Endodermal cell (in vitro differentiated cells): Measurements from ENCODE around the gene SPATA1. TPM values are rescaled to one million over a fixed set of nuclear protein-coding genes. Genes with fewer than 3 reads are reported as not detected.

Experiments
- DNase-seq: peaks from one replicate; pipeline ENCODE4 v3.0.0-alpha.2; 2017
- H3K27ac ChIP-seq: 2 replicates; pipeline ENCODE4 v1.5.1; 2013; ENCODE audit warnings: mild to moderate bottlenecking, low read depth, low read length, moderate library complexity
- H3K27me3 ChIP-seq: 2 replicates; pipeline ENCODE4 v1.6.1; 2013; ENCODE audit warnings: mild to moderate bottlenecking, low read length, moderate library complexity; ENCODE audit not compliant: insufficient read depth, control insufficient read depth, poor library complexity, severe bottlenecking
- H3K36me3 ChIP-seq: 2 replicates; pipeline ENCODE4 v1.7.0; 2013; ENCODE audit warnings: mild to moderate bottlenecking, low read length, moderate library complexity; ENCODE audit not compliant: control insufficient read depth, insufficient read depth
- H3K4me1 ChIP-seq: one replicate; pipeline ENCODE4 v1.7.0; 2013; ENCODE audit warnings: low read length; ENCODE audit not compliant: control insufficient read depth, insufficient read depth
- H3K4me3 ChIP-seq: 2 replicates; pipeline ENCODE4 v1.5.1; 2013; ENCODE audit warnings: mild to moderate bottlenecking, low read length, moderate library complexity
- H3K9ac ChIP-seq: 2 replicates; pipeline ENCODE4 v1.6.1; 2013; ENCODE audit warnings: mild to moderate bottlenecking, low read length, moderate library complexity; ENCODE audit not compliant: poor library complexity, severe bottlenecking; ENCODE audit errors: extremely low read depth
- H3K9me3 ChIP-seq: 2 replicates; pipeline ENCODE4 v1.6.1; 2013; ENCODE audit warnings: mild to moderate bottlenecking, low read length, moderate library complexity; ENCODE audit not compliant: control insufficient read depth
- H3K27ac Mint-ChIP-seq: 2 replicates; pipeline ENCODE4 v1.8.0; 2020; ENCODE audit warnings: mixed read lengths
- H3K27me3 Mint-ChIP-seq: 2 replicates; pipeline ENCODE4 v1.8.0; 2021; ENCODE audit warnings: mild to moderate bottlenecking, mixed read lengths; ENCODE audit not compliant: insufficient read depth
- H3K36me3 Mint-ChIP-seq: 2 replicates; pipeline ENCODE4 v1.8.0; 2020; ENCODE audit warnings: low read depth, mixed read lengths
- H3K4me1 Mint-ChIP-seq: 2 replicates; pipeline ENCODE4 v1.8.0; 2020; ENCODE audit warnings: mixed read lengths
- H3K4me3 Mint-ChIP-seq: 2 replicates; pipeline ENCODE4 v1.8.0; 2020; ENCODE audit warnings: mild to moderate bottlenecking, moderate library complexity, mixed read lengths
- H3K9me3 Mint-ChIP-seq: 2 replicates; pipeline ENCODE4 v1.8.0; 2020; ENCODE audit warnings: mild to moderate bottlenecking, mixed read lengths
- CTCF ChIP-seq: fragments of 200-600 bp; sonication (generic); conservative IDR thresholded peaks from 2 replicates; pipeline ENCODE4 v1.5.0; 2021; ENCODE audit warnings: antibody characterized with exemption, mild to moderate bottlenecking
- WGBS, 2 experiments: methylation state at CpG; one replicate each; pipeline versions ENCODE4 v1.1.5 to v1.1.7; 2013; ENCODE audit warnings: missing lambda C conversion rate in 2 of 2, mixed read lengths in 1 of 2; ENCODE audit not compliant: insufficient coverage in 1 of 2, insufficient read length in 1 of 2; 5-methylcytosine and 5-hydroxymethylcytosine counted together
- total RNA-seq, 2 donors: library from RNA; stranded (reverse); fragmentation: NEBNext Ultra II Directional in 1 of 2; extraction: Animal tissue kit (Norgen Biotek cat#: 25700) in 1 of 2; gene quantifications; 2 replicates in 1 of 2; 3 replicates in 1 of 2; pipeline ENCODE4 v1.2.1, GENCODE V29; 2021

Gene SPATA1
- total RNA-seq, 2 donors from 2014 or later = 0.55 to 1.6 TPM

GRCh38 chr1:84541679-84542078 is 35.5 kb downstream of the SPATA1 start:
- Histone ChIP-seq H3K36me3 (no peaks in the 10 kb centered on the region), H3K27ac (no peak overlapping the region), H3K27me3 (no peaks in the 10 kb centered on the region), H3K9ac (no peak overlapping the region), H3K4me3 (no peak overlapping the region), H3K9me3 (no peaks in the 10 kb centered on the region), H3K4me1 (no peaks in the 10 kb centered on the region)
- WGBS, 2 experiments = 79 to 93% methylated on average over 3 to 4 of the region's 4 CpGs
- no peak overlapping the region for H3K27ac Mint-ChIP-seq
- peak; percentile 61 for TF ChIP-seq CTCF
- H3K9me3 Mint-ChIP-seq = no peaks in the 10 kb centered on the region
- DNase-seq = no peak
- peaks cover 7% of the 10 kb centered on the region for H3K36me3 Mint-ChIP-seq
- no peak overlapping the region for H3K4me3 Mint-ChIP-seq
- H3K27me3 Mint-ChIP-seq = no peaks in the 10 kb centered on the region
- H3K4me1 Mint-ChIP-seq = no peaks in the 10 kb centered on the region

- Mint-ChIP-seq H3K36me3 (peaks cover 7% of the 10 kb centered on the region), H3K4me3 (no peak overlapping the region), H3K27me3 (no peaks in the 10 kb centered on the region), H3K4me1 (no peaks in the 10 kb centered on the region), H3K27ac (no peak overlapping the region), H3K9me3 (no peaks in the 10 kb centered on the region)
- Histone ChIP-seq H3K9ac (no peak overlapping the region), H3K4me3 (no peak overlapping the region), H3K27ac (no peak overlapping the region), H3K27me3 (no peaks in the 10 kb centered on the region), H3K4me1 (no peaks in the 10 kb centered on the region), H3K9me3 (no peaks in the 10 kb centered on the region), H3K36me3 (peaks cover 5% of the 10 kb centered on the region)
- 100% methylated on average over 1 of the region's 2 CpGs; no CpG with 5 or more reads in 1 of the 2 experiments for WGBS, 2 experiments
- no peak for DNase-seq
- no peak for TF ChIP-seq CTCF
These were observed 44.6 kb downstream of the SPATA1 start for GRCh38 chr1:84550826-84551225.

GRCh38 chr1:84569216-84569615 is 63.0 kb downstream of the SPATA1 start:
- no peak overlapping the region for H3K9ac ChIP-seq
- peaks cover 21% of the 10 kb centered on the region for H3K4me1 Mint-ChIP-seq
- no peak overlapping the region for H3K27ac ChIP-seq
- H3K36me3 ChIP-seq = peaks cover 45% of the 10 kb centered on the region
- H3K27me3 Mint-ChIP-seq = no peaks in the 10 kb centered on the region
- no peaks in the 10 kb centered on the region for H3K4me1 ChIP-seq
- no peak for DNase-seq
- H3K9me3 Mint-ChIP-seq = no peaks in the 10 kb centered on the region
- no peak overlapping the region for H3K4me3 Mint-ChIP-seq
- H3K4me3 ChIP-seq = no peak overlapping the region
- H3K27ac Mint-ChIP-seq = no peak overlapping the region
- H3K36me3 Mint-ChIP-seq = peaks cover 41% of the 10 kb centered on the region
- no peak for TF ChIP-seq CTCF
- H3K27me3 ChIP-seq = no peaks in the 10 kb centered on the region
- peaks cover 22% of the 10 kb centered on the region for H3K9me3 ChIP-seq
